K562 (cell line): ENCODE measurements around the gene ZNF407.
"Not testable (repeated sequence)": the region's sequence is repeated elsewhere in the genome, so short reads cannot be mapped to it uniquely, and the experiment has no call there.

Experiments
- EGR1 ChIP-seq: fragments of 450-650 bp; conservative IDR thresholded peaks from 2 replicates; pipeline ENCODE4 v1.6.1; 2017; ENCODE audit warnings: mild to moderate bottlenecking
- KDM5B ChIP-seq: fragments of 200-600 bp; sonication (generic); IDR thresholded peaks from 2 replicates; pipeline ENCODE4 v1.6.1; 2012; ENCODE audit warnings: low read depth, mild to moderate bottlenecking, moderate library complexity, low read length, control low read depth, inconsistent platforms; ENCODE audit not compliant: insufficient replicate concordance
- LCOR ChIP-seq: sonication (generic); formaldehyde crosslinking; IDR thresholded peaks from 2 replicates; pipeline ENCODE4 v1.8.0; 2022; ENCODE audit warnings: mild to moderate bottlenecking, missing genetic modification reagents
- ZNF12 ChIP-seq: sonication (generic); formaldehyde crosslinking; IDR thresholded peaks from 2 replicates; pipeline ENCODE4 v1.4.0; 2020; ENCODE audit warnings: mild to moderate bottlenecking, missing genetic modification reagents
- TF ChIP-seq, protein P1 (sequence below), 3 experiments: IDR thresholded peaks in 2 of 3; conservative IDR thresholded peaks in 1 of 3; 2 replicates each; pipeline ENCODE4 v1.5.1; 2011 to 2012; ENCODE audit warnings: low read length in 3 of 3, mild to moderate bottlenecking in 3 of 3, control low read depth in 2 of 3, improper control_type of control experiment in 1 of 3, inconsistent platforms in 1 of 3, low read depth in 1 of 3, mixed read lengths in 1 of 3, moderate library complexity in 1 of 3; ENCODE audit not compliant: insufficient read depth in 2 of 3
- TF ChIP-seq, protein P2 (sequence below): fragments of 150-350 bp; conservative IDR thresholded peaks from 2 replicates; pipeline ENCODE4 v1.6.1; 2014; ENCODE audit warnings: low read length

DNA sequence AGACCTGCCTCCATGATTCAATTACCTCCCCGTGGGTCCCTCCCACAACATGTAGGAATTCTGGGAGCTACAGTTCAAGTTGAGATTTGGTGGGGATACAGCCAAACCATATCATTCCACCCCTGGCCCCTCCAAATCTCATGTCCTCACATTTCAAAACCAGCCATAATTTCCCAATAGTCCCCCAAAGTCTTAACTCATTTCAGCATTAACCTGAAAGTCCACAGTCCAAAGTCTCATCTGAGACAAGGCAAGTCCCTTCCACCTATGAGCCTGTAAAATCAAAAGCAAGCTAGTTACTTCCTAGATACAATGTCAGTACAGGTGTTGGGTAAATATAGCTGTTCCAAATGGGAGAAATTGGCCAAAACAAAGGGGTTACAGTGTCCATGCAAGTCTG lies 32.5 kb upstream of the ZNF407 start:
- TF ChIP-seq EGR1, KDM5B, ZNF12, LCOR: not testable (repeated sequence)
- TF ChIP-seq, protein P1, sequence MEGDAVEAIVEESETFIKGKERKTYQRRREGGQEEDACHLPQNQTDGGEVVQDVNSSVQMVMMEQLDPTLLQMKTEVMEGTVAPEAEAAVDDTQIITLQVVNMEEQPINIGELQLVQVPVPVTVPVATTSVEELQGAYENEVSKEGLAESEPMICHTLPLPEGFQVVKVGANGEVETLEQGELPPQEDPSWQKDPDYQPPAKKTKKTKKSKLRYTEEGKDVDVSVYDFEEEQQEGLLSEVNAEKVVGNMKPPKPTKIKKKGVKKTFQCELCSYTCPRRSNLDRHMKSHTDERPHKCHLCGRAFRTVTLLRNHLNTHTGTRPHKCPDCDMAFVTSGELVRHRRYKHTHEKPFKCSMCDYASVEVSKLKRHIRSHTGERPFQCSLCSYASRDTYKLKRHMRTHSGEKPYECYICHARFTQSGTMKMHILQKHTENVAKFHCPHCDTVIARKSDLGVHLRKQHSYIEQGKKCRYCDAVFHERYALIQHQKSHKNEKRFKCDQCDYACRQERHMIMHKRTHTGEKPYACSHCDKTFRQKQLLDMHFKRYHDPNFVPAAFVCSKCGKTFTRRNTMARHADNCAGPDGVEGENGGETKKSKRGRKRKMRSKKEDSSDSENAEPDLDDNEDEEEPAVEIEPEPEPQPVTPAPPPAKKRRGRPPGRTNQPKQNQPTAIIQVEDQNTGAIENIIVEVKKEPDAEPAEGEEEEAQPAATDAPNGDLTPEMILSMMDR (IDR thresholded peaks at IDR 0.05 in 2 of 3, conservative IDR thresholded peaks at IDR 0.05 in 1 of 3; ENCODE audit: insufficient read depth in 2 of 3, low read depth in 1 of 3, low read length in 3 of 3): not testable (repeated sequence)
- TF ChIP-seq, protein P2, sequence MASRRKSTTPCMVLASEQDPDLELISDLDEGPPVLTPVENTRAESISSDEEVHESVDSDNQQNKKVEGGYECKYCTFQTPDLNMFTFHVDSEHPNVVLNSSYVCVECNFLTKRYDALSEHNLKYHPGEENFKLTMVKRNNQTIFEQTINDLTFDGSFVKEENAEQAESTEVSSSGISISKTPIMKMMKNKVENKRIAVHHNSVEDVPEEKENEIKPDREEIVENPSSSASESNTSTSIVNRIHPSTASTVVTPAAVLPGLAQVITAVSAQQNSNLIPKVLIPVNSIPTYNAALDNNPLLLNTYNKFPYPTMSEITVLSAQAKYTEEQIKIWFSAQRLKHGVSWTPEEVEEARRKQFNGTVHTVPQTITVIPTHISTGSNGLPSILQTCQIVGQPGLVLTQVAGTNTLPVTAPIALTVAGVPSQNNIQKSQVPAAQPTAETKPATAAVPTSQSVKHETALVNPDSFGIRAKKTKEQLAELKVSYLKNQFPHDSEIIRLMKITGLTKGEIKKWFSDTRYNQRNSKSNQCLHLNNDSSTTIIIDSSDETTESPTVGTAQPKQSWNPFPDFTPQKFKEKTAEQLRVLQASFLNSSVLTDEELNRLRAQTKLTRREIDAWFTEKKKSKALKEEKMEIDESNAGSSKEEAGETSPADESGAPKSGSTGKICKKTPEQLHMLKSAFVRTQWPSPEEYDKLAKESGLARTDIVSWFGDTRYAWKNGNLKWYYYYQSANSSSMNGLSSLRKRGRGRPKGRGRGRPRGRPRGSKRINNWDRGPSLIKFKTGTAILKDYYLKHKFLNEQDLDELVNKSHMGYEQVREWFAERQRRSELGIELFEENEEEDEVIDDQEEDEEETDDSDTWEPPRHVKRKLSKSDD: not testable (repeated sequence)
